Panc1 (cell line): ENCODE results near the gene VWA7. TPM values are rescaled to one million over a fixed set of nuclear protein-coding genes. Genes with fewer than 3 reads are reported as not detected.
A peak's percentile ranks its signal among the peaks of the same experiment; 100 is the strongest.

Experiments used
- ATAC-seq: fragments of 200-7000 bp; cut with Tn5 transposase; 2 replicates; pipeline ENCODE4 v1.9.1; 2020; ENCODE audit warnings: mild to moderate bottlenecking, moderate library complexity
- BruUV-seq: library from RNA; stranded (reverse); fragments of 400-500 nt; replicated peaks from 2 replicates; lab custom pipeline; 2021; lab: Mats Ljungman, UMichigan
- CTCF ChIA-PET: fragments of 300-600 bp; sonication (Branson Sonifier 250); formaldehyde crosslinking; loops from one replicate; lab custom pipeline; 2022; ENCODE audit warnings: antibody characterized with exemption; lab: Charles Lee
- POLR2A ChIA-PET: fragments of 300-600 bp; sonication (Branson Sonifier 250); formaldehyde crosslinking; loops from one replicate; lab custom pipeline; 2022; ENCODE audit warnings: antibody characterized with exemption; lab: Charles Lee
- DNase-seq: peaks from one replicate; pipeline ENCODE4 v3.0.0-alpha.2; 2010; ENCODE audit warnings: low read depth, low spot score
- H3K27ac ChIP-seq: 2 replicates; pipeline ENCODE4 v1.5.1; 2011; ENCODE audit warnings: mild to moderate bottlenecking, low read length, inconsistent platforms
- H3K27me3 ChIP-seq: fragments of 200-500 bp; sonication (Bioruptor generic); 2 replicates; pipeline ENCODE4 v1.6.0; 2014; ENCODE audit warnings: low read length, inconsistent platforms; ENCODE audit not compliant: control insufficient read depth, insufficient read depth
- H3K36me3 ChIP-seq: fragments of 200-500 bp; sonication (Bioruptor generic); 2 replicates; pipeline ENCODE4 v1.5.1; 2014; ENCODE audit warnings: inconsistent platforms, mild to moderate bottlenecking, low read length, moderate library complexity; ENCODE audit not compliant: control insufficient read depth, insufficient read depth
- H3K4me1 ChIP-seq: 2 replicates; pipeline ENCODE4 v1.5.1; 2011; ENCODE audit warnings: inconsistent platforms, mild to moderate bottlenecking, low read length, moderate library complexity; ENCODE audit not compliant: control insufficient read depth, insufficient read depth
- H3K4me3 ChIP-seq, 2 experiments: 2 replicates each; pipeline ENCODE4 v1.5.1; 2011 to 2012; ENCODE audit warnings: low read depth in 2 of 2, low read length in 2 of 2, mild to moderate bottlenecking in 2 of 2, inconsistent platforms in 1 of 2, moderate library complexity in 1 of 2
- H3K9me3 ChIP-seq: fragments of 200-500 bp; sonication (Bioruptor generic); 2 replicates; pipeline ENCODE4 v1.5.1; 2014; ENCODE audit warnings: low read depth, mild to moderate bottlenecking, inconsistent platforms, low read length, moderate library complexity; ENCODE audit not compliant: control insufficient read depth, insufficient read depth
- CTCF ChIP-seq: fragments of 450-650 bp; IDR thresholded peaks from 2 replicates; pipeline ENCODE4 v1.5.1; 2017; ENCODE audit warnings: mild to moderate bottlenecking
- POLR2AphosphoS5 ChIP-seq: IDR thresholded peaks from 2 replicates; pipeline ENCODE4 v1.6.1; 2012; ENCODE audit warnings: mild to moderate bottlenecking, low read depth, low read length, moderate library complexity
- REST ChIP-seq, 2 experiments: IDR thresholded peaks; 2 replicates each; pipeline ENCODE4 v1.6.1; 2011 to 2012; ENCODE audit warnings: low read depth in 2 of 2, control low read depth in 1 of 2, low read length in 1 of 2, mild to moderate bottlenecking in 1 of 2, moderate library complexity in 1 of 2; ENCODE audit not compliant: insufficient read depth in 1 of 2
- SIN3A ChIP-seq: IDR thresholded peaks from 2 replicates; pipeline ENCODE4 v1.6.1; 2012; ENCODE audit warnings: low read depth, mild to moderate bottlenecking, low read length, moderate library complexity, borderline replicate concordance; ENCODE audit not compliant: insufficient read depth
- TCF7L2 ChIP-seq: IDR thresholded peaks from 2 replicates; pipeline ENCODE4 v1.6.1; 2011; ENCODE audit warnings: mild to moderate bottlenecking, low read depth, low read length, inconsistent platforms
- in situ Hi-C: cut with HindIII; loops from 2 replicates; pipeline ENCODE4 v1.10.0; 2016; ENCODE audit warnings: low sequenced_read_pairs, low pct_unique_long_range_greater_than_20kb
- intact Hi-C: fragments of 100-400 bp; cut with micrococcal nuclease; formaldehyde crosslinking; loops from one replicate; pipeline ENCODE4 v1.10.0; 2022; ENCODE audit not compliant: unreplicated experiment
- total RNA-seq: library from RNA; stranded (reverse); gene quantifications from one replicate; pipeline ENCODE4 v1.2.1, GENCODE V29; 2021; ENCODE audit not compliant: unreplicated experiment

The VWA7 gene
- total RNA-seq, 1 experiment from 2014 or later = 4.3 TPM

GRCh38 chr6:31749301-31750036 lies 27.7 kb downstream of the VWA7 start:
- no peaks in the 10 kb centered on the region for H3K27me3 ChIP-seq
- no peak for ATAC-seq
- in situ Hi-C loops (no loop called here), intact Hi-C loops (no loop called here)
- CTCF ChIA-PET = no interaction called here
- H3K27ac ChIP-seq = no peak overlapping the region
- H3K4me3 ChIP-seq = no peak overlapping the region
- no peak for TF ChIP-seq REST (IDR thresholded peaks at IDR 0.05; ENCODE audit: insufficient read depth in 1 of 2, low read depth in 2 of 2, low read length in 1 of 2)
- TF ChIP-seq TCF7L2 = no peak
- TF ChIP-seq SIN3A = no peak
- TF ChIP-seq CTCF = no peak
- no peak for TF ChIP-seq POLR2AphosphoS5
- no peaks in the 10 kb centered on the region for H3K9me3 ChIP-seq
- TSS peak; percentile 44 for BruUV-seq
- H3K4me1 ChIP-seq = 0 out of 2 replicates have a peak, but pooled peaks cover 3% of the 10 kb centered on the region
- no peak for DNase-seq
- POLR2A ChIA-PET = no interaction called here
- no peaks in the 10 kb centered on the region for H3K36me3 ChIP-seq

- H3K4me1 ChIP-seq = peaks cover 3% of the 10 kb centered on the region; the same call in 1 of the 2 replicates
- ChIA-PET POLR2A (interaction anchor here (0.6 kb wide), 1 partner anchor 17 kb away, joined by 9 read pairs; no protein-coding TSS in a partner anchor), CTCF (interaction anchor here (0.6 kb wide), 1 partner anchor 15 kb away, joined by 6 read pairs; the partner anchor contains the start of gene DDAH2)
- no TSS peak for BruUV-seq
- DNase-seq (no peak), ATAC-seq (no peak)
- no peak overlapping the region for H3K27ac ChIP-seq
- no peaks in the 10 kb centered on the region for H3K27me3 ChIP-seq
- no peak overlapping the region for H3K4me3 ChIP-seq
- H3K9me3 ChIP-seq = no peaks in the 10 kb centered on the region
- in situ Hi-C loops = no loop called here
- H3K36me3 ChIP-seq = no peaks in the 10 kb centered on the region
- intact Hi-C loops = no loop called here
- TF ChIP-seq TCF7L2 (no peak), POLR2AphosphoS5 (no peak), SIN3A (no peak), REST (IDR thresholded peaks at IDR 0.05; ENCODE audit: insufficient read depth in 1 of 2, low read depth in 2 of 2, low read length in 1 of 2) (no peak), CTCF (no peak)
Measured at GRCh38 chr6:31744422-31744821, 32.7 kb downstream of the VWA7 start.
